Panc1 (cell line): ENCODE measurements around the gene KLHL41.
"Not testable (repeated sequence)": the region's sequence is repeated elsewhere in the genome, so short reads cannot be mapped to it uniquely, and the experiment has no call there.

Experiments
- CTCF ChIP-seq: fragments of 450-650 bp; IDR thresholded peaks from 2 replicates; pipeline ENCODE4 v1.5.1; 2017; ENCODE audit warnings: mild to moderate bottlenecking
- POLR2AphosphoS5 ChIP-seq: IDR thresholded peaks from 2 replicates; pipeline ENCODE4 v1.6.1; 2012; ENCODE audit warnings: mild to moderate bottlenecking, low read depth, low read length, moderate library complexity

GRCh38 chr2:169574539-169574938 lies 65.0 kb downstream of the KLHL41 start:
- TF ChIP-seq CTCF, POLR2AphosphoS5: not testable (repeated sequence)
